ENCODE measurements around the gene KRAS. TPM values are rescaled to one million over a fixed set of nuclear protein-coding genes. Genes with fewer than 3 reads are reported as not detected.

KRAS gene
- total RNA-seq, 6 experiments from 2014 or later: 10.1 to 28.8 (median 10.9) TPM

DNA sequence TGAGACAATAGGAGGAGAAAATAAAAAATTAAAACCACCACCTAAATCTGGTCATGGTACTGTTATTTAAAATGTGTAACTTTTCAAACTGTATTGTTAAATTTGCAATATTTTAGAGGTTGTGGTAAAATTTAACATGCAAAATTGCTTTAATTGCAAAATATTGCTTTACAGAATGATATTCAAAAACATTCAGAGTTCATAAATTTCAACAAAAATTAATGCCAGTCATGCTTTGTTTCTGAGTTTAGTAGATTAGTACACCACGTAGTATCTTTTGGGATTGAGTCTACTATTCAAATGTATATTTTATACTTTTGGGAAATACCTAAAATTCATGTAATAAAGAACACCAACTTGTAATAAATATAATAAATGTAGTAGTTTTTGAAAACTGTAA, 37.4 kb downstream of the KRAS start:
- intact Hi-C loops (cut with DNase I): no loop called here
- DNase-seq (no peak), ATAC-seq (no peak)
- no peak overlapping the region for H3K4me3 ChIP-seq
- peaks cover 0 to 23% (median 2%) of the 10 kb centered on the region in 4 donors for H3K4me1 ChIP-seq
- H3K36me3 ChIP-seq: no peaks in the 10 kb centered on the region
- H3K27ac ChIP-seq: no peak overlapping the region
- H3K27me3 ChIP-seq: no peaks in the 10 kb centered on the region
- 94% methylated on average over 1 of the region's 1 CpG for WGBS (ENCODE audit: insufficient coverage, low coverage, low lambda C conversion rate, missing lambda C conversion rate)
- no peaks in the 10 kb centered on the region for H3K9me3 ChIP-seq
- TF ChIP-seq POLR2A (IDR thresholded peaks at IDR 0.05): no peak
- TF ChIP-seq, protein P1, sequence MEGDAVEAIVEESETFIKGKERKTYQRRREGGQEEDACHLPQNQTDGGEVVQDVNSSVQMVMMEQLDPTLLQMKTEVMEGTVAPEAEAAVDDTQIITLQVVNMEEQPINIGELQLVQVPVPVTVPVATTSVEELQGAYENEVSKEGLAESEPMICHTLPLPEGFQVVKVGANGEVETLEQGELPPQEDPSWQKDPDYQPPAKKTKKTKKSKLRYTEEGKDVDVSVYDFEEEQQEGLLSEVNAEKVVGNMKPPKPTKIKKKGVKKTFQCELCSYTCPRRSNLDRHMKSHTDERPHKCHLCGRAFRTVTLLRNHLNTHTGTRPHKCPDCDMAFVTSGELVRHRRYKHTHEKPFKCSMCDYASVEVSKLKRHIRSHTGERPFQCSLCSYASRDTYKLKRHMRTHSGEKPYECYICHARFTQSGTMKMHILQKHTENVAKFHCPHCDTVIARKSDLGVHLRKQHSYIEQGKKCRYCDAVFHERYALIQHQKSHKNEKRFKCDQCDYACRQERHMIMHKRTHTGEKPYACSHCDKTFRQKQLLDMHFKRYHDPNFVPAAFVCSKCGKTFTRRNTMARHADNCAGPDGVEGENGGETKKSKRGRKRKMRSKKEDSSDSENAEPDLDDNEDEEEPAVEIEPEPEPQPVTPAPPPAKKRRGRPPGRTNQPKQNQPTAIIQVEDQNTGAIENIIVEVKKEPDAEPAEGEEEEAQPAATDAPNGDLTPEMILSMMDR (IDR thresholded peaks at IDR 0.05): no peak

DNA sequence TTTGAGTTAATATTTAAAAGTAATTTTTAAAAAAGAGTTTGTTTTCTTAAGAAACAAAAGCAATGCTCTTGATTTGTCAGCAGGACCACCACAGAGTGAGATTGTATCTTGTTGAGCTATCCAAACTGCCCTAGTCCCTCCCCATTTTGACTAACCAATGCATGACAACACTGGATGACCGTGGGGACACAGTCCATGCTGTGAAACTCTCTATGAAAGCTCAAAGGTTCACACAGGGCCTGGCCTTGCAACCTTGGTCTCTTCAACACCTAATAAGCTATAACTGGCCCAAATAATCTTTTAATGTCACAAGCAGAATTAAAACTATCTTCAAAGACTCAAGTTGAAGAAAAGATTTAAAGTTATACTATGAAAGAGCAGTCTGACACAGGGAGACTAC, 42.2 kb downstream of the KRAS start:
- Histone ChIP-seq H3K36me3 (peaks cover 0 to 4% (median 2%) of the 10 kb centered on the region in 4 donors), H3K9me3 (no peaks in the 10 kb centered on the region), H3K4me3 (no peak overlapping the region), H3K4me1 (peaks cover 0 to 41% (median 6%) of the 10 kb centered on the region in 4 donors), H3K27ac (peak overlapping the region; percentile 24 to 69 (median 41)), H3K27me3 (no peaks in the 10 kb centered on the region)
- TF ChIP-seq POLR2A (IDR thresholded peaks at IDR 0.05): no peak
- TF ChIP-seq, protein P1 (IDR thresholded peaks at IDR 0.05): no peak
- intact Hi-C loops (cut with DNase I): no loop called here
- ATAC-seq (peak; percentile 94 to 99 (median 97)), DNase-seq (peak; percentile 39 to 80 (median 74))
- 18% methylated on average over 1 of the region's 1 CpG for WGBS (ENCODE audit: insufficient coverage, low coverage, low lambda C conversion rate, missing lambda C conversion rate)

DNA sequence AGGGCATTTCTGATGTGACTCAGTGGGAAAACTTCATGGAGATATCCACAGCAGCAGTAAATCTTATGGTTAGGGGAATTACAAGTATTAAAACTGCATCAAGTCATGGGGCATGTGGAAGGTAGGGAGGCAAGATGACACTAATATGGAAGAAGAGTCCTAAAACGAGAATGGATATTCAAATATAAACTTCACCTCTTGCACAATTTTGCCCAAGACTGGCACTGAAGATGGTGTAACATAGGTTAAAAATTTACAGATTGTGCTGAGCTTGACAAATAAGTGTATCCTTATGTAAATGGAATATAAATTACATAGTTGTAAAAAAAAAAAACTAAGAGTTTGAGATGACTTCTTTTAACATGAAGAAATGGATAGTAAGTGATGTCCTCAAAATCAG, 42.9 kb downstream of the KRAS start:
- 38% methylated on average over 1 of the region's 1 CpG for WGBS (ENCODE audit: insufficient coverage, low coverage, low lambda C conversion rate, missing lambda C conversion rate)
- ATAC-seq: peak; percentile 45 to 81 (median 59)

DNA sequence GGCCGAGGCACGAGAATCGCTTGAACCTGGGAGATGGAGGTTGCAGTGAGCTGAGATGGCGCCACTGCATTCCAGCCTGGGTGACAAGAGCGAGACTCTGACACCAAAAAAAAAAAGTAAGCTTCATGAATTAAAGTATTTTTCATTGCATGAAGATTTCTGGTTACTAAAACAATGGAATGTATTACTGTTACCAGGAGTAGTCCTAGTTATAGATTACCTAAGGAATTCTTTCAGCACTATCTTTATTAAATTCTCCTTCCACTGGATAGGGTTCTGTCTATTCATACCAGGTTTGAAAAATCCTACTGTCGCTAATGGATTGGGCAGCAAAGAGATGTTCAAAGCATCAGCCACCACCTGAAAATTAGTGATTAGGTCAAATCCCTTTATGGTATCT, 43.3 kb downstream of the KRAS start:
- Histone ChIP-seq H3K27me3 (no peaks in the 10 kb centered on the region), H3K36me3 (peaks cover 0 to 4% (median 2%) of the 10 kb centered on the region in 4 donors), H3K9me3 (no peaks in the 10 kb centered on the region), H3K4me3 (no peak overlapping the region), H3K4me1 (peaks cover 0 to 41% (median 6%) of the 10 kb centered on the region in 4 donors), H3K27ac (peak overlapping the region in 2 of 3 donors; percentile 41 to 69)
- WGBS (ENCODE audit: insufficient coverage, low coverage, low lambda C conversion rate, missing lambda C conversion rate): 94% methylated on average over 6 of the region's 6 CpGs
- TF ChIP-seq, protein P1 (IDR thresholded peaks at IDR 0.05): no peak
- TF ChIP-seq POLR2A (IDR thresholded peaks at IDR 0.05): no peak
- DNase-seq (no peak), ATAC-seq (no peak)
- intact Hi-C loops (cut with DNase I): no loop called here

More for the DNA sequence above, 42.9 kb downstream of the KRAS start:
- Histone ChIP-seq H3K4me1 (peaks cover 0 to 41% (median 6%) of the 10 kb centered on the region in 4 donors), H3K4me3 (no peak overlapping the region), H3K9me3 (no peaks in the 10 kb centered on the region), H3K36me3 (peaks cover 0 to 4% (median 2%) of the 10 kb centered on the region in 4 donors), H3K27me3 (no peaks in the 10 kb centered on the region), H3K27ac (peak overlapping the region; percentile 24 to 69 (median 41))
- TF ChIP-seq, protein P1 (IDR thresholded peaks at IDR 0.05): no peak
- TF ChIP-seq POLR2A (IDR thresholded peaks at IDR 0.05): no peak
- intact Hi-C loops (cut with DNase I): no loop called here
- DNase-seq: no peak

All from right lobe of liver (tissue), 6 donors.